ENCODE data around the gene NAALAD2.
"Not testable (repeated sequence)": the region's sequence is repeated elsewhere in the genome, so short reads cannot be mapped to it uniquely, and the experiment has no call there.

NAALAD2 gene

GRCh38 chr11:90187839-90188238 lies 53.4 kb downstream of the NAALAD2 start:
- no peak overlapping the region for H3K27ac ChIP-seq (ENCODE audit: low read depth, low read length)
- no peak overlapping the region for H3K4me3 ChIP-seq (ENCODE audit: low read depth in 1 of 2, low read length in 2 of 2)
- H3K9ac ChIP-seq (ENCODE audit: low read depth in 1 of 2, low read length in 2 of 2), result no peak overlapping the region
- no peaks in the 10 kb centered on the region for H3K36me3 ChIP-seq (ENCODE audit: control insufficient read depth in 1 of 2, insufficient read depth in 2 of 2, low read length in 2 of 2)
- H3K27me3 ChIP-seq (ENCODE audit: control insufficient read depth in 1 of 2, insufficient read depth in 2 of 2, low read length in 2 of 2), result no peaks in the 10 kb centered on the region
- no peaks in the 10 kb centered on the region for H3K9me3 ChIP-seq (ENCODE audit: control insufficient read depth in 1 of 2, low read length in 2 of 2)
- no peaks in the 10 kb centered on the region for H3K4me1 ChIP-seq (ENCODE audit: control insufficient read depth in 1 of 2, insufficient read depth in 2 of 2, low read length in 2 of 2)

DNA sequence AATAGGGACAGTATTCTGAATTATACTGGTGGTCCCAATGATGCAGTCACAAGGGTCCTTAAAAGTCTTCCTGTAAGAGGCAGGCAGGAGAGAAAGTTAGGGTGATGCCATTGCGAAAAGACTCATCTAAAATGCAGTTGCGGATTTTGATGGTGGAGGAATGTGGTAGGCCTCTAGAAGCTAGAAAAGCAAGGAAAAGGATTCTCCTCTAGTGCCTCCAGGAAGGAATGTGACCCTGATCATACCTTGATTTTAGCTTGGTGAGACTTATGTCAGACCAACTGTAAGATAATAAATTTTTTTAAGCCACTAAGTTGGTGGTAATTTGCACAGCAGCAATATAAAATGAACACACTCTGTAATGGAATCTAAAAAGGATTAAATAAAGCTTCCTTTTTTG lies 54.5 kb downstream of the NAALAD2 start:
- Histone ChIP-seq H3K27ac (ENCODE audit: low read depth, low read length) (no peak overlapping the region), H3K9ac (ENCODE audit: low read depth in 1 of 2, low read length in 2 of 2) (no peak overlapping the region), H3K36me3 (ENCODE audit: control insufficient read depth in 1 of 2, insufficient read depth in 2 of 2, low read length in 2 of 2) (no peaks in the 10 kb centered on the region), H3K4me3 (ENCODE audit: low read depth in 1 of 2, low read length in 2 of 2) (no peak overlapping the region), H3K9me3 (ENCODE audit: control insufficient read depth in 1 of 2, low read length in 2 of 2) (no peaks in the 10 kb centered on the region), H3K4me1 (ENCODE audit: control insufficient read depth in 1 of 2, insufficient read depth in 2 of 2, low read length in 2 of 2) (no peaks in the 10 kb centered on the region), H3K27me3 (ENCODE audit: control insufficient read depth in 1 of 2, insufficient read depth in 2 of 2, low read length in 2 of 2) (no peaks in the 10 kb centered on the region)

DNA sequence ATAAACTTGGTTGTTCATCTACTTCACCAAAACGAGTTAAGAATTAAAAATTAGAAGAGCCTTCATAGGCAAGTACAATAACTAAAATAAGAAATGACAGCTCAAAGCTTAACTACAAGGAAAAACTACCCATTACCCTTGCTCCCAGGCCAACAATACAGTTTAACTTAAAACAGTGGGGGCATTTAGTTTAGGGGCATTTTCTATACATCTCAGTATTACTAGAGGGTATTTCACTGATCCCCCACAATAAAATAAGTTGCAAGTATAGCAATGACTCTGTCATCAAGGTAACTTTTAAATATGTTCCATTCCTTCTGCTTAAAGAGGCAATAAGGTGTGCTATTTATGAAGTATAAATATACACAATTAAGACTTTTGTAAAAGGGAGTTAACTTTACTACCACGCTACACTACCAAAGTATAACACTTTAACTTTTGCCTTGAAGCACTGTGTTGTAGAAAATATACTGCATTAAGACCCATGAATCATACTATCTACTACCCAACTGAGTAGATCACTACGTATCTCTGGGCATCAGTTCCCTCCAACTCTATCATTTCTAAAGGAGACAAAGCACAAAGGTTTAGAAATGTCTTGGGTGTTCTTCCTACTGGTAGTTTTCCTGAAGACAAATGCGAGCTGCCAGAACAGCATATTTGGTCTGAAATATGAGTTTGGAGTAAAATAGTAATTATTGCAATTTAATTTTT lies 58.6 kb downstream of the NAALAD2 start:
- H3K27ac ChIP-seq (ENCODE audit: low read depth, low read length), result no peak overlapping the region
- no peaks in the 10 kb centered on the region for H3K27me3 ChIP-seq (ENCODE audit: control insufficient read depth in 1 of 2, insufficient read depth in 2 of 2, low read length in 2 of 2)
- no peaks in the 10 kb centered on the region for H3K9me3 ChIP-seq (ENCODE audit: control insufficient read depth in 1 of 2, low read length in 2 of 2)
- no peak overlapping the region for H3K9ac ChIP-seq (ENCODE audit: low read depth in 1 of 2, low read length in 2 of 2)
- no peaks in the 10 kb centered on the region for H3K36me3 ChIP-seq (ENCODE audit: control insufficient read depth in 1 of 2, insufficient read depth in 2 of 2, low read length in 2 of 2)
- no peak overlapping the region for H3K4me3 ChIP-seq (ENCODE audit: low read depth in 1 of 2, low read length in 2 of 2)
- no peaks in the 10 kb centered on the region for H3K4me1 ChIP-seq (ENCODE audit: control insufficient read depth in 1 of 2, insufficient read depth in 2 of 2, low read length in 2 of 2)

DNA sequence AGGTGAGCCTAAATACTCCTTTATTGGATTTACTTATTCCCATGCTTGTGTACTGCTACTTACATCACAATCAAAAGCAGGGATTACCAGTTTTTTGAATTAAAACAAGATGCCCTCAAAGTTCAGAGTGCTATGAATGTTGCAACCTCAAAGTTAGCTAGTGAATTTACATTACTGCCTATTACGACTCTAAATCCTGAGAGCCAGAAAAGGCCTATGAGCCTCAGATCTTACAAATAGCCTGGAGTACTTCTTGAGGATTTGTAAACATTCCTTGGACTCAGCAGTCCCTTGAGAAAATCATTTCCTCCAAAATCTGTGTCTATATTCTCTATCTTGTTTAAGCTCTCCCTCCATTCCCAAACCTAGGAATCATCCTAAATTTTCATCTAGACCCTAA lies 62.9 kb downstream of the NAALAD2 start:
- H3K27me3 ChIP-seq (ENCODE audit: control insufficient read depth in 1 of 2, insufficient read depth in 2 of 2, low read length in 2 of 2), result no peaks in the 10 kb centered on the region
- H3K27ac ChIP-seq (ENCODE audit: low read depth, low read length), result no peak overlapping the region
- no peak overlapping the region for H3K9ac ChIP-seq (ENCODE audit: low read depth in 1 of 2, low read length in 2 of 2)
- peaks cover 0 to 10% of the 10 kb centered on the region in 2 donors for H3K36me3 ChIP-seq (ENCODE audit: control insufficient read depth in 1 of 2, insufficient read depth in 2 of 2, low read length in 2 of 2)
- no peak overlapping the region for H3K4me3 ChIP-seq (ENCODE audit: low read depth in 1 of 2, low read length in 2 of 2)
- H3K9me3 ChIP-seq (ENCODE audit: control insufficient read depth in 1 of 2, low read length in 2 of 2), result no peaks in the 10 kb centered on the region
- H3K4me1 ChIP-seq (ENCODE audit: control insufficient read depth in 1 of 2, insufficient read depth in 2 of 2, low read length in 2 of 2), result no peaks in the 10 kb centered on the region

- Histone ChIP-seq H3K9me3 (ENCODE audit: control insufficient read depth in 1 of 2, low read length in 2 of 2) (no peaks in the 10 kb centered on the region), H3K27ac (ENCODE audit: low read depth, low read length) (no peak overlapping the region), H3K36me3 (ENCODE audit: control insufficient read depth in 1 of 2, insufficient read depth in 2 of 2, low read length in 2 of 2) (peaks cover 0 to 26% of the 10 kb centered on the region in 2 donors), H3K4me3 (ENCODE audit: low read depth in 1 of 2, low read length in 2 of 2) (no peak overlapping the region), H3K9ac (ENCODE audit: low read depth in 1 of 2, low read length in 2 of 2) (no peak overlapping the region), H3K27me3 (ENCODE audit: control insufficient read depth in 1 of 2, insufficient read depth in 2 of 2, low read length in 2 of 2) (no peaks in the 10 kb centered on the region), H3K4me1 (ENCODE audit: control insufficient read depth in 1 of 2, insufficient read depth in 2 of 2, low read length in 2 of 2) (no peaks in the 10 kb centered on the region)
These were observed 67.9 kb downstream of the NAALAD2 start for GRCh38 chr11:90202342-90202741.

DNA sequence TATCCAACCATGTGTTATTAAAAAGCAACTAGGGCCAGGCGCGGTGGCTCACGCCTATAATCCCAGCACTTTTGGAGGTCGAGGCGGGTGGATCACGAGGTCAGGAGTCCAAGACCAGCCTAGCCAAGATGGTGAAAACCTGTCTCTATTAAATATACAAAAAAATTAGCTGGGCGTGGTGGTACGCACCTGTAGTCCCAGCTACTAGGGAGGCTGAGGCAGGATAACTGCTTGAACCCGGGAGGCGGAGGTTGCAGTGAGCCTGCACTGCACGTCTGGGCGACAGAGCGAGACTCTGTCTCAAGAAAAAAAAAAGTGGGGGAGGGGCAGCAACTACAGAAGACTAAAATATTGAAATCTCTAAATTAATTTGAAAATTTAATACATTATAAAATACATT lies 69.9 kb downstream of the NAALAD2 start:
- Histone ChIP-seq H3K27me3 (ENCODE audit: control insufficient read depth in 1 of 2, insufficient read depth in 2 of 2, low read length in 2 of 2) (no peaks in the 10 kb centered on the region), H3K4me3 (ENCODE audit: low read depth in 1 of 2, low read length in 2 of 2) (no peak overlapping the region), H3K4me1 (ENCODE audit: control insufficient read depth in 1 of 2, insufficient read depth in 2 of 2, low read length in 2 of 2) (no peaks in the 10 kb centered on the region), H3K36me3 (ENCODE audit: control insufficient read depth in 1 of 2, insufficient read depth in 2 of 2, low read length in 2 of 2) (peaks cover 4 to 42% of the 10 kb centered on the region in 2 donors), H3K9ac (ENCODE audit: low read depth in 1 of 2, low read length in 2 of 2) (no peak overlapping the region), H3K9me3 (ENCODE audit: control insufficient read depth in 1 of 2, low read length in 2 of 2) (no peaks in the 10 kb centered on the region), H3K27ac (ENCODE audit: low read depth, low read length) (no peak overlapping the region)

GRCh38 chr11:90204832-90205646 lies 70.6 kb downstream of the NAALAD2 start:
- Histone ChIP-seq H3K36me3 (ENCODE audit: control insufficient read depth in 1 of 2, insufficient read depth in 2 of 2, low read length in 2 of 2) (peaks cover 8 to 48% of the 10 kb centered on the region in 2 donors), H3K9ac (ENCODE audit: low read depth in 1 of 2, low read length in 2 of 2) (no peak overlapping the region), H3K27ac (ENCODE audit: low read depth, low read length) (no peak overlapping the region), H3K4me3 (ENCODE audit: low read depth in 1 of 2, low read length in 2 of 2) (no peak overlapping the region), H3K4me1 (ENCODE audit: control insufficient read depth in 1 of 2, insufficient read depth in 2 of 2, low read length in 2 of 2) (no peaks in the 10 kb centered on the region), H3K9me3 (ENCODE audit: control insufficient read depth in 1 of 2, low read length in 2 of 2) (no peaks in the 10 kb centered on the region), H3K27me3 (ENCODE audit: control insufficient read depth in 1 of 2, insufficient read depth in 2 of 2, low read length in 2 of 2) (no peaks in the 10 kb centered on the region)

DNA sequence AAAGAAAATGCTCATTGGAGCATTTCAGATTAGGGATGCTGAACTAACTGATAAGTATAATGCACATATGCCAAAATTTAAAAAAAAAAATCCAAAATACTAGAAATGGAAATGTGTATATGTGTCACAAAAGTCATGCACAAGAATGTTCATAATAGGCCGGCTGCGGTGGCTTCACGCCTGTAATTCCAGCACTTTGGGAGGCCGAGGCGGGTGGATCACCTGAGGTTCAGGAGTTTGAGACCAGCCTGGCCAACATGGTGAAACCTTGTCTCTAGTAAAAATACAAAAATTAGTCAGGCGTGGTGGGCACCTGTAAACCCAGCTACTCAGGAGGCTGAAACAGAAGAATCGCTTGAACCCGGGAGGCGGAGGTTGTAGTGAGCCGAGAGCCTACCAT lies 73.5 kb downstream of the NAALAD2 start:
- peaks cover 23 to 47% of the 10 kb centered on the region in 2 donors for H3K36me3 ChIP-seq (ENCODE audit: control insufficient read depth in 1 of 2, insufficient read depth in 2 of 2, low read length in 2 of 2)
- not testable (repeated sequence) for H3K9ac ChIP-seq (ENCODE audit: low read depth in 1 of 2, low read length in 2 of 2)

DNA sequence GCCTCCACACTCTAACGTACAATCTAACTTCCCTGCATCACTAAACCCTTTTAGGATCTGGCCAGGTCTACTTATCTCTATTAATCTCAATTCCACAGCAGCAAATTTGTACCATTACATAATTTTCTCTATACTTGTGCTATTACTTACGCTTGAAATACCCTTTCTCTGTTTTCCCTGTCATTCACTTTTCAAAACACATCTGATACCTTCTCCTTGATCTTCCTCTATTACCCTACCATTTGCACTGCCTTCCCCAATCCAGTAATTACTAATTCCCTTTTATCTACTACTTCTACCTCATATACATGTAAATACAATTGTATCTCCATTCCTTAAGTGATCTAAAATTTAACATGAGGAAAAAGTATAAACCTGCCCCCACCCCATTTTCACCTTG lies 74.4 kb downstream of the NAALAD2 start:
- H3K36me3 ChIP-seq (ENCODE audit: control insufficient read depth in 1 of 2, insufficient read depth in 2 of 2, low read length in 2 of 2), result peaks cover 23 to 47% of the 10 kb centered on the region in 2 donors
- no peak overlapping the region for H3K9ac ChIP-seq (ENCODE audit: low read depth in 1 of 2, low read length in 2 of 2)
- H3K9me3 ChIP-seq (ENCODE audit: control insufficient read depth in 1 of 2, low read length in 2 of 2), result no peaks in the 10 kb centered on the region

More for the DNA sequence above, 73.5 kb downstream of the NAALAD2 start:
- not testable (repeated sequence) for H3K4me1 ChIP-seq (ENCODE audit: control insufficient read depth in 1 of 2, insufficient read depth in 2 of 2, low read length in 2 of 2); H3K27me3 ChIP-seq (ENCODE audit: control insufficient read depth in 1 of 2, insufficient read depth in 2 of 2, low read length in 2 of 2); H3K9me3 ChIP-seq (ENCODE audit: control insufficient read depth in 1 of 2, low read length in 2 of 2); H3K4me3 ChIP-seq (ENCODE audit: low read depth in 1 of 2, low read length in 2 of 2); H3K27ac ChIP-seq (ENCODE audit: low read depth, low read length)

DNA sequence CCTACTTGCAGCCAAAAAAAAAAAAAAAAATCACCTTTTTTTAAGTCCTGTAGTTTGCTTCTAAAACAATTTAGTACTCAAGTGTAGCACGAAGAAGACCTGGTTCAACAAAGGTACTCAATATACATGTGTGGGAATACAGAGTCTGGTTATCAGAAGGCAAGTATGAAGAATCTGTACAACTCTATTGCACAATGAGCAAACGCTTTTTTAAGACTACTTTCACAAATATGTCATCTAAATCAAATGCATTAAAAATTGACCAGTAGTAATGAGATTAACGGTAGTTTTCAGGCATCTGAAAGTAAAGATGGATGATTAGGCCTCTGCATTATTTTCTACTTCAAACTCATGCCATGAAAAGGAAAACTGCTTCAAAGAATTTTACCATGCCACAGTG lies 78.9 kb downstream of the NAALAD2 start:
- no peaks in the 10 kb centered on the region for H3K27me3 ChIP-seq (ENCODE audit: control insufficient read depth in 1 of 2, insufficient read depth in 2 of 2, low read length in 2 of 2)
- H3K36me3 ChIP-seq (ENCODE audit: control insufficient read depth in 1 of 2, insufficient read depth in 2 of 2, low read length in 2 of 2), result peaks cover 23 to 34% of the 10 kb centered on the region in 2 donors
- H3K4me3 ChIP-seq (ENCODE audit: low read depth in 1 of 2, low read length in 2 of 2), result no peak overlapping the region
- H3K9ac ChIP-seq (ENCODE audit: low read depth in 1 of 2, low read length in 2 of 2), result no peak overlapping the region
- H3K27ac ChIP-seq (ENCODE audit: low read depth, low read length), result no peak overlapping the region
- H3K4me1 ChIP-seq (ENCODE audit: control insufficient read depth in 1 of 2, insufficient read depth in 2 of 2, low read length in 2 of 2), result no peaks in the 10 kb centered on the region
- H3K9me3 ChIP-seq (ENCODE audit: control insufficient read depth in 1 of 2, low read length in 2 of 2), result no peaks in the 10 kb centered on the region

More for the DNA sequence above, 74.4 kb downstream of the NAALAD2 start:
- H3K27ac ChIP-seq (ENCODE audit: low read depth, low read length), result no peak overlapping the region
- no peaks in the 10 kb centered on the region for H3K4me1 ChIP-seq (ENCODE audit: control insufficient read depth in 1 of 2, insufficient read depth in 2 of 2, low read length in 2 of 2)
- no peaks in the 10 kb centered on the region for H3K27me3 ChIP-seq (ENCODE audit: control insufficient read depth in 1 of 2, insufficient read depth in 2 of 2, low read length in 2 of 2)
- no peak overlapping the region for H3K4me3 ChIP-seq (ENCODE audit: low read depth in 1 of 2, low read length in 2 of 2)
